Measurements from ENCODE around the gene CORIN. TPM values are rescaled to one million over a fixed set of nuclear protein-coding genes. Genes with fewer than 3 reads are reported as not detected.
"Not testable (repeated sequence)": the region's sequence is repeated elsewhere in the genome, so short reads cannot be mapped to it uniquely, and the experiment has no call there.

CORIN gene
- total RNA-seq, 2 experiments from 2014 or later: 0.22 TPM; not detected in 1

- H3K27ac Mint-ChIP-seq: no peak overlapping the region
- no peaks in the 10 kb centered on the region for H3K36me3 Mint-ChIP-seq (ENCODE audit: low read depth)
- H3K4me3 Mint-ChIP-seq: no peak overlapping the region
- no peaks in the 10 kb centered on the region for H3K9me3 Mint-ChIP-seq
- peaks cover 5% of the 10 kb centered on the region for H3K4me1 Mint-ChIP-seq
- ChIA-PET CTCF (no interaction called here), POLR2A (no interaction called here)
- H3K27me3 Mint-ChIP-seq: no peaks in the 10 kb centered on the region
- DNase-seq: no peak
Measured at GRCh38 chr4:47566566-47566965, 271.3 kb downstream of the CORIN start.

- no peaks in the 10 kb centered on the region for H3K36me3 Mint-ChIP-seq (ENCODE audit: low read depth)
- DNase-seq: no peak
- H3K4me1 Mint-ChIP-seq: peaks cover 5% of the 10 kb centered on the region
- H3K27ac Mint-ChIP-seq: no peak overlapping the region
- H3K9me3 Mint-ChIP-seq: no peaks in the 10 kb centered on the region
- POLR2A ChIA-PET: no interaction called here
- no peaks in the 10 kb centered on the region for H3K27me3 Mint-ChIP-seq
- H3K4me3 Mint-ChIP-seq: no peak overlapping the region
- CTCF ChIA-PET: no interaction called here
Measured at GRCh38 chr4:47562297-47562696, 275.6 kb downstream of the CORIN start.

- DNase-seq: no peak
- POLR2A ChIA-PET: no interaction called here
- Mint-ChIP-seq H3K9me3 (no peaks in the 10 kb centered on the region), H3K27me3 (no peaks in the 10 kb centered on the region), H3K4me3 (no peak overlapping the region), H3K36me3 (ENCODE audit: low read depth) (no peaks in the 10 kb centered on the region), H3K4me1 (peaks cover 5% of the 10 kb centered on the region), H3K27ac (no peak overlapping the region)
- CTCF ChIA-PET: interaction anchor here (0.5 kb wide), 1 partner anchor 10 kb away, joined by 3 read pairs; no protein-coding TSS in a partner anchor
Measured at GRCh38 chr4:47561331-47561730, 276.5 kb downstream of the CORIN start.

GRCh38 chr4:47560682-47561081, 277.2 kb downstream of the CORIN start:
- H3K4me3 Mint-ChIP-seq: no peak overlapping the region
- POLR2A ChIA-PET: no interaction called here
- no peaks in the 10 kb centered on the region for H3K36me3 Mint-ChIP-seq (ENCODE audit: low read depth)
- H3K9me3 Mint-ChIP-seq: no peaks in the 10 kb centered on the region
- H3K27ac Mint-ChIP-seq: no peak overlapping the region
- CTCF ChIA-PET: no interaction called here
- DNase-seq: no peak
- H3K27me3 Mint-ChIP-seq: no peaks in the 10 kb centered on the region
- H3K4me1 Mint-ChIP-seq: peaks cover 5% of the 10 kb centered on the region

- DNase-seq: no peak
- Mint-ChIP-seq H3K36me3 (ENCODE audit: low read depth) (no peaks in the 10 kb centered on the region), H3K4me1 (peaks cover 2% of the 10 kb centered on the region), H3K4me3 (no peak overlapping the region), H3K9me3 (no peaks in the 10 kb centered on the region), H3K27ac (no peak overlapping the region), H3K27me3 (no peaks in the 10 kb centered on the region)
- ChIA-PET CTCF (interaction anchor here (1.5 kb wide), 1 partner anchor 11 kb away, joined by 3 read pairs; no protein-coding TSS in a partner anchor), POLR2A (no interaction called here)
Measured at GRCh38 chr4:47557255-47557654, 280.6 kb downstream of the CORIN start.

- H3K36me3 Mint-ChIP-seq (ENCODE audit: low read depth); POLR2A ChIA-PET; H3K27me3 Mint-ChIP-seq; H3K27ac Mint-ChIP-seq; H3K4me3 Mint-ChIP-seq; DNase-seq; H3K4me1 Mint-ChIP-seq; H3K9me3 Mint-ChIP-seq: not testable (repeated sequence)
- CTCF ChIA-PET: interaction anchor here (0.8 to 1.1 kb wide), 2 partner anchors 8 to 91 kb away, joined by 3 to 4 read pairs; no protein-coding TSS in a partner anchor
Measured at GRCh38 chr4:47555920-47556319, 281.9 kb downstream of the CORIN start.

GRCh38 chr4:47553329-47554125, 284.3 kb downstream of the CORIN start:
- Mint-ChIP-seq H3K27ac (no peak overlapping the region), H3K9me3 (peaks cover 2% of the 10 kb centered on the region), H3K4me3 (no peak overlapping the region), H3K4me1 (peaks cover 2% of the 10 kb centered on the region), H3K27me3 (no peaks in the 10 kb centered on the region), H3K36me3 (ENCODE audit: low read depth) (no peaks in the 10 kb centered on the region)
- no peak for DNase-seq
- ChIA-PET POLR2A (no interaction called here), CTCF (no interaction called here)

- ChIA-PET CTCF (interaction anchor here (0.9 to 1.2 kb wide), 2 partner anchors 10 to 21 kb away, joined by 3 read pairs; no protein-coding TSS in a partner anchor), POLR2A (no interaction called here)
- no peak for DNase-seq
- H3K9me3 Mint-ChIP-seq: peaks cover 2% of the 10 kb centered on the region
- H3K4me3 Mint-ChIP-seq: no peak overlapping the region
- H3K4me1 Mint-ChIP-seq: peaks cover 2% of the 10 kb centered on the region
- H3K27ac Mint-ChIP-seq: no peak overlapping the region
- no peaks in the 10 kb centered on the region for H3K27me3 Mint-ChIP-seq
- H3K36me3 Mint-ChIP-seq (ENCODE audit: low read depth): no peaks in the 10 kb centered on the region
Measured at GRCh38 chr4:47551682-47552081, 286.2 kb downstream of the CORIN start.

- Mint-ChIP-seq H3K27ac (no peak overlapping the region), H3K27me3 (no peaks in the 10 kb centered on the region), H3K4me1 (peaks cover 2% of the 10 kb centered on the region), H3K36me3 (ENCODE audit: low read depth) (peaks cover 2% of the 10 kb centered on the region), H3K4me3 (no peak overlapping the region), H3K9me3 (peaks cover 5% of the 10 kb centered on the region)
- no peak for DNase-seq
- ChIA-PET CTCF (interaction anchor here (0.9 to 1.2 kb wide), 2 partner anchors 20 to 23 kb away, joined by 3 read pairs; no protein-coding TSS in a partner anchor), POLR2A (no interaction called here)
Measured at GRCh38 chr4:47550899-47551548, 286.8 kb downstream of the CORIN start.

- CTCF ChIA-PET: interaction anchor here (0.9 kb wide), 1 partner anchor 23 kb away, joined by 3 read pairs; no protein-coding TSS in a partner anchor
- H3K9me3 Mint-ChIP-seq; DNase-seq; H3K27ac Mint-ChIP-seq; H3K4me3 Mint-ChIP-seq; H3K27me3 Mint-ChIP-seq; H3K36me3 Mint-ChIP-seq (ENCODE audit: low read depth); POLR2A ChIA-PET; H3K4me1 Mint-ChIP-seq: not testable (repeated sequence)
Measured at GRCh38 chr4:47550357-47550756, 287.5 kb downstream of the CORIN start.

Small RNAs within 50 kb of the gene (microRNA-seq; reads per million reads assigned to microRNA genes)
- not detected for gene MIR8053 (ENCODE audit: borderline microRNAs expressed, borderline replicate concordance)

Other genes with a start within 250 kb of the CORIN start
- 10 to 100 TPM in 1 of 2 experiments, 1 to 10 TPM in 1; 9.0 to 10.6 TPM for gene NFXL1, start 76.5 kb upstream of the CORIN start, total RNA-seq
- not detected for gene CNGA1, start 178.6 kb upstream of the CORIN start, total RNA-seq
- gene NIPAL1, start 178.7 kb upstream of the CORIN start, total RNA-seq: under 1 TPM; 0.57 to 0.62 TPM